ENCODE data around the gene AP4B1. TPM values are rescaled to one million over a fixed set of nuclear protein-coding genes. Genes with fewer than 3 reads are reported as not detected.

The AP4B1 gene
- total and polyA plus RNA-seq, 9 of the 15 experiments (the other 6 are each of a cell fraction or from before 2014, with no cell fraction given), result 15.8 to 36.5 (median 24.6) TPM

GRCh38 chr1:113930499-113931161, 26.0 kb upstream of the AP4B1 start:
- WGBS (ENCODE audit: insufficient coverage, low coverage, missing lambda C conversion rate), result 0% methylated on average over 8 of the region's 8 CpGs
- BruUV-seq (replicated peaks), result no TSS peak
- intact Hi-C loops (cut with micrococcal nuclease) (loop anchor here (1.0 to 10.0 kb wide), 2 partner anchors 18 to 176 kb away; partner anchors contain the start of gene PHTF1), in situ Hi-C loops (cut with MboI) (no loop called here)
- H3K9me1 ChIP-seq (ENCODE audit: control insufficient read depth, insufficient read depth, low read length), result no peaks in the 10 kb centered on the region
- ChIA-PET POLR2A (interaction anchor here (0.5 to 5.2 kb wide), 18 partner anchors 10 to 1801 kb away, joined by 3 to 65 read pairs (median 4); partner anchors contain the start of genes AP4B1, DCLRE1B, LRIG2 and RSBN1), CTCF (ENCODE audit: low intra/inter-chr PET ratio) (no interaction called here)
- DNase-seq (ENCODE audit: extremely low read depth in 1 of 4, low spot score in 3 of 4) (peak; percentile 25 to 79 (median 48)), ATAC-seq (peak; percentile 44), FAIRE-seq (peak; percentile 26)
- no peaks in the 10 kb centered on the region for H3K27me3 ChIP-seq (ENCODE audit: control insufficient read depth in 2 of 2, insufficient read depth in 2 of 2, low read length in 2 of 2)
- H2AFZ ChIP-seq (ENCODE audit: low read depth, low read length), result peak overlapping the region; percentile 67
- H3K4me2 ChIP-seq (ENCODE audit: insufficient read depth, low read length), result peak overlapping the region; percentile 98
- H3K27ac ChIP-seq (ENCODE audit: extremely low read depth, low read depth, low read length), result peak overlapping the region; percentile 96
- peak overlapping the region; percentile 70 for H3K4me3 ChIP-seq
- H4K20me1 ChIP-seq (replicated peaks; ENCODE audit: control insufficient read depth, insufficient read depth, low read length), result peaks cover 10% of the 10 kb centered on the region
- peaks cover 15 to 37% of the 10 kb centered on the region in 2 experiments for H3K4me1 ChIP-seq (replicated peaks in 1 of 2; ENCODE audit: control insufficient read depth in 2 of 2, insufficient read depth in 2 of 2, low read length in 2 of 2)
- peaks cover 25% of the 10 kb centered on the region; the same call in 2 of the 3 replicates for H3K36me3 ChIP-seq (ENCODE audit: control insufficient read depth, insufficient read depth, low read length)
- H3K9me3 ChIP-seq (replicated peaks; ENCODE audit: control insufficient read depth, insufficient read depth, low read depth, low read length), result no peaks in the 10 kb centered on the region
- H3K79me2 ChIP-seq (ENCODE audit: control insufficient read depth, insufficient read depth, low read length), result peaks cover 72% of the 10 kb centered on the region
- peak overlapping the region; percentile 90 to 97 for H3K9ac ChIP-seq (ENCODE audit: insufficient read depth in 1 of 2, low read depth in 2 of 2, low read length in 2 of 2)
- TF ChIP-seq TFAP4 (CRISPR knock-in tag; IDR thresholded peaks at IDR 0.05; ENCODE audit: borderline replicate concordance), result 0 out of 2 replicates have a peak, but pooled peaks have one; percentile 3
- peak; percentile 1; the same call in 1 of the 2 replicates for TF ChIP-seq EP300 (IDR thresholded peaks at IDR 0.05; ENCODE audit: low read length)
- TF ChIP-seq, protein P1, sequence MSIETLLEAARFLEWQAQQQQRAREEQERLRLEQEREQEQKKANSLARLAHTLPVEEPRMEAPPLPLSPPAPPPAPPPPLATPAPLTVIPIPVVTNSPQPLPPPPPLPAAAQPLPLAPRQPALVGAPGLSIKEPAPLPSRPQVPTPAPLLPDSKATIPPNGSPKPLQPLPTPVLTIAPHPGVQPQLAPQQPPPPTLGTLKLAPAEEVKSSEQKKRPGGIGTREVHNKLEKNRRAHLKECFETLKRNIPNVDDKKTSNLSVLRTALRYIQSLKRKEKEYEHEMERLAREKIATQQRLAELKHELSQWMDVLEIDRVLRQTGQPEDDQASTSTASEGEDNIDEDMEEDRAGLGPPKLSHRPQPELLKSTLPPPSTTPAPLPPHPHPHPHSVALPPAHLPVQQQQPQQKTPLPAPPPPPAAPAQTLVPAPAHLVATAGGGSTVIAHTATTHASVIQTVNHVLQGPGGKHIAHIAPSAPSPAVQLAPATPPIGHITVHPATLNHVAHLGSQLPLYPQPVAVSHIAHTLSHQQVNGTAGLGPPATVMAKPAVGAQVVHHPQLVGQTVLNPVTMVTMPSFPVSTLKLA (conservative IDR thresholded peaks at IDR 0.05), result peak in 1 of 2 experiments; percentile 19; a peak in 1 of 4 replicates
- TF ChIP-seq ATF7 (IDR thresholded peaks at IDR 0.05), result peak; percentile 79
- 0 out of 4 replicates have a peak, but pooled peaks of 1 of the 2 experiments have one; percentile 35 for TF ChIP-seq SRF (CRISPR knock-in tag; IDR thresholded peaks at IDR 0.05)
- peak; percentile 21 for TF ChIP-seq KDM5B (IDR thresholded peaks at IDR 0.05; ENCODE audit: insufficient replicate concordance, low read depth, low read length)
- TF ChIP-seq CEBPB (tag; IDR thresholded peaks at IDR 0.05), result peak; percentile 63; the same call in 1 of the 2 replicates
- TF ChIP-seq, protein P2, sequence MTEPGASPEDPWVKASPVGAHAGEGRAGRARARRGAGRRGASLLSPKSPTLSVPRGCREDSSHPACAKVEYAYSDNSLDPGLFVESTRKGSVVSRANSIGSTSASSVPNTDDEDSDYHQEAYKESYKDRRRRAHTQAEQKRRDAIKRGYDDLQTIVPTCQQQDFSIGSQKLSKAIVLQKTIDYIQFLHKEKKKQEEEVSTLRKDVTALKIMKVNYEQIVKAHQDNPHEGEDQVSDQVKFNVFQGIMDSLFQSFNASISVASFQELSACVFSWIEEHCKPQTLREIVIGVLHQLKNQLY (CRISPR knock-in tag; conservative IDR thresholded peaks at IDR 0.05), result no peak
- TF ChIP-seq JUND (IDR thresholded peaks at IDR 0.05; ENCODE audit: borderline replicate concordance, low read depth, low read length), result no peak
- 0 out of 3 replicates have a peak, but pooled peaks have one; percentile 3 for TF ChIP-seq JUND (tag; IDR thresholded peaks at IDR 0.05; ENCODE audit: borderline replicate concordance, low read depth, low read length)
- TF ChIP-seq KLF16 (IDR thresholded peaks at IDR 0.05), result 0 out of 2 replicates have a peak, but pooled peaks have one; percentile 11
- TF ChIP-seq, protein P3, sequence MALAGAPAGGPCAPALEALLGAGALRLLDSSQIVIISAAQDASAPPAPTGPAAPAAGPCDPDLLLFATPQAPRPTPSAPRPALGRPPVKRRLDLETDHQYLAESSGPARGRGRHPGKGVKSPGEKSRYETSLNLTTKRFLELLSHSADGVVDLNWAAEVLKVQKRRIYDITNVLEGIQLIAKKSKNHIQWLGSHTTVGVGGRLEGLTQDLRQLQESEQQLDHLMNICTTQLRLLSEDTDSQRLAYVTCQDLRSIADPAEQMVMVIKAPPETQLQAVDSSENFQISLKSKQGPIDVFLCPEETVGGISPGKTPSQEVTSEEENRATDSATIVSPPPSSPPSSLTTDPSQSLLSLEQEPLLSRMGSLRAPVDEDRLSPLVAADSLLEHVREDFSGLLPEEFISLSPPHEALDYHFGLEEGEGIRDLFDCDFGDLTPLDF (CRISPR knock-in tag; IDR thresholded peaks at IDR 0.05), result 0 out of 2 replicates have a peak, but pooled peaks have one; percentile 3
- TF ChIP-seq DDX20 (tag; IDR thresholded peaks at IDR 0.05; ENCODE audit: low read depth), result no peak
- no peak for TF ChIP-seq BCOR (IDR thresholded peaks at IDR 0.05)
- peak; percentile 75 to 90 for TF ChIP-seq FOXK2 (conservative IDR thresholded peaks at IDR 0.05 in 1 of 2, IDR thresholded peaks at IDR 0.05 in 1 of 2; ENCODE audit: low read depth in 2 of 2)

Measured in K562 (cell line).